ENCODE measurements around the gene PRKN. TPM values are rescaled to one million over a fixed set of nuclear protein-coding genes. Genes with fewer than 3 reads are reported as not detected.

PRKN gene
- total RNA-seq, 1 donor from 2014 or later, result 1.3 TPM

DNA sequence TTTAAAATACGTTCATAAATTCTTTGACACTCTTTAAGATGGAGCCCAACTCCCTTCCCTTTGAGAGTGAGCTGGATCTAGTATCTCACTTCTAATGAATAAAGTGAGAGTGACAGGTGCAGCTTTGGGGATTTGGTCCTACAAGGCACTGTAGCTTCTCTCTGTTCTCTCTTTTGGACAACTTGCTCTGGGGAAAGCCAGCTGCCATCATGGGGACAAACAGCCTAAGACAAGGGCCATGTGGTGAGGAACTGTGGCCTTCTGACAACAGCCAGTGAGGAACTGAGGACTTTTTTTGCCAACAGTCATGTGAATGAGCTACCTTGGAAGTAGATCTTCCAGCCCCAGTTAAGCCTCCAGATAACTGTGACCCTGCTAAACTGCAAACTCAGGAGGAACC is 1180.9 kb downstream of the PRKN start:
- no peak for FAIRE-seq
- H3K27ac Mint-ChIP-seq (ENCODE audit: unreplicated experiment), result no peak overlapping the region
- peaks cover 8% of the 10 kb centered on the region for H3K9me3 Mint-ChIP-seq (ENCODE audit: unreplicated experiment)
- Histone ChIP-seq H3K27ac (ENCODE audit: low read depth, low read length) (no peak overlapping the region), H3K4me2 (ENCODE audit: low read length) (no peak overlapping the region), H3K27me3 (ENCODE audit: insufficient read depth, low read length) (no peaks in the 10 kb centered on the region), H4K20me1 (ENCODE audit: insufficient read depth, low read length) (no peaks in the 10 kb centered on the region), H3K9me3 (ENCODE audit: insufficient read depth, low read depth, low read length) (no peaks in the 10 kb centered on the region), H3K9ac (ENCODE audit: low read length) (no peak overlapping the region), H3K4me1 (ENCODE audit: insufficient read depth, low read length) (no peaks in the 10 kb centered on the region), H3K4me3 (ENCODE audit: insufficient read depth, low read depth, low read length) (no peak overlapping the region), H2AFZ (ENCODE audit: low read depth, low read length) (no peak overlapping the region), H3K79me2 (ENCODE audit: insufficient read depth, low read length) (no peaks in the 10 kb centered on the region), H3K36me3 (ENCODE audit: insufficient read depth, low read length) (no peaks in the 10 kb centered on the region)
- peaks cover 5% of the 10 kb centered on the region for H3K4me1 Mint-ChIP-seq (ENCODE audit: low read depth, unreplicated experiment)
- H3K36me3 Mint-ChIP-seq (ENCODE audit: low read depth, unreplicated experiment), result no peaks in the 10 kb centered on the region
- peaks cover 2% of the 10 kb centered on the region for H3K27me3 Mint-ChIP-seq (ENCODE audit: low read depth, unreplicated experiment)
- no peak for TF ChIP-seq EZH2 (IDR thresholded peaks at IDR 0.05; ENCODE audit: insufficient read depth, low read length)
- TF ChIP-seq CTCF (IDR thresholded peaks at IDR 0.05; ENCODE audit: insufficient read depth, low read depth, low read length), result no peak
- no peak for DNase-seq (ENCODE audit: low read depth)
- H3K4me3 Mint-ChIP-seq (ENCODE audit: unreplicated experiment), result no peak overlapping the region

DNA sequence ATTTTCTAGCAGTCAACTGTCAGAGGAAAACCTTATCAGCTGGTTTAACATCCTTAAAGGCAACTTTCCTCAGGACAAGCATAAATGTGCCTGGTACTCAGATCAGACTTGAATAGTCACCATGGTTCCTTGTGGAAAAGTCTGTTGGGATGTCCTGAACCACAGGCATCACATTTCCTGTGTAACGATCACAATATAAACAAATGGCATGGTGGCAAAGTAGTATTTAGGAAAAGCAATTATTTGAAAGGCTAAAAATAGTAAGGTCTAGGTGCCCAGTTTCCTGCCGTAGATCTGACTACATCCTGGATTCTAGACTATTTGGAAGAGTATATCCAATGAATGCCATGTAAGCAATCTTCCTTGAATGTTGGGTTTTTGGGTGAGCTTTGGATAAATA is 1181.8 kb downstream of the PRKN start:
- DNase-seq (ENCODE audit: low read depth) (peak; percentile 18), FAIRE-seq (no peak)
- Histone ChIP-seq H4K20me1 (ENCODE audit: insufficient read depth, low read length) (no peaks in the 10 kb centered on the region), H3K27me3 (ENCODE audit: insufficient read depth, low read length) (no peaks in the 10 kb centered on the region), H3K9me3 (ENCODE audit: insufficient read depth, low read depth, low read length) (no peaks in the 10 kb centered on the region), H3K4me2 (ENCODE audit: low read length) (no peak overlapping the region), H3K36me3 (ENCODE audit: insufficient read depth, low read length) (no peaks in the 10 kb centered on the region), H3K4me3 (ENCODE audit: insufficient read depth, low read depth, low read length) (no peak overlapping the region), H2AFZ (ENCODE audit: low read depth, low read length) (no peak overlapping the region), H3K9ac (ENCODE audit: low read length) (no peak overlapping the region), H3K79me2 (ENCODE audit: insufficient read depth, low read length) (no peaks in the 10 kb centered on the region), H3K4me1 (ENCODE audit: insufficient read depth, low read length) (no peaks in the 10 kb centered on the region), H3K27ac (ENCODE audit: low read depth, low read length) (no peak overlapping the region)
- TF ChIP-seq EZH2 (IDR thresholded peaks at IDR 0.05; ENCODE audit: insufficient read depth, low read length) (no peak), CTCF (IDR thresholded peaks at IDR 0.05; ENCODE audit: insufficient read depth, low read depth, low read length) (no peak)
- Mint-ChIP-seq H3K4me3 (ENCODE audit: unreplicated experiment) (no peak overlapping the region), H3K27me3 (ENCODE audit: low read depth, unreplicated experiment) (peaks cover 2% of the 10 kb centered on the region), H3K4me1 (ENCODE audit: low read depth, unreplicated experiment) (peaks cover 5% of the 10 kb centered on the region), H3K9me3 (ENCODE audit: unreplicated experiment) (peaks cover 3% of the 10 kb centered on the region), H3K27ac (ENCODE audit: unreplicated experiment) (no peak overlapping the region), H3K36me3 (ENCODE audit: low read depth, unreplicated experiment) (no peaks in the 10 kb centered on the region)

DNA sequence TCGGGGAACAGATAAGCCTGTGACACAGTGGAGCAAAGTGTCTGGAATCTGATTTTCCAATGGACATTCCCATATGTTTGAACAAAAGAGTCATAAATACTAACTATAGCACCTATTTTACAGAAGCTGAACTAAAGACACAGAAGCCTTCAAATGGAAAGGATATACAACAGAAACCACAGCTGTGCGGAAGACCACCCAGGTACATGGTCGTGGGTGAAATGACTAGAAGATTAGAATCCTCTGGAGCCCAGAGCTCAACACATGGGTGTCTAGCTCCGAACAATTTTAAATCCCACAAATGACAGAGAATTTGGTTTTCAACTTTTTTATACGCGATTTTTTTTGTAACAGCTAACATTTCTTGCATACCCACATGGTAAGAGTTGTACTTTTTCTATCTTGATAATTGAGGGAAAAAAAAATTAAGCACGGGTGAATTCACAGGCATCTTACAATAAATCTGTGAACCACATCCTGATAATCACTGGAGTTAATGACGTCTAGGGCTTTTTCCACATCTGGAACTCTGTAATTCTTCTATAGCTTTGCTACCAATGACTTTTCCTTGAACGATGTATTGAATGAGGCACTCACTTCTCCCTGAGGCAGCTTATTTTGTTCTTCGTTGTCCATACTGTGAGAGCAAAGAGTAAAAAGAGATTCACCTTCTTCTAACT is 1182.6 kb downstream of the PRKN start:
- no peaks in the 10 kb centered on the region for H3K4me1 ChIP-seq (ENCODE audit: insufficient read depth, low read length)
- FAIRE-seq (no peak), DNase-seq (ENCODE audit: low read depth) (peak; percentile 89)
- H3K27ac ChIP-seq (ENCODE audit: low read depth, low read length), result peak overlapping the region; percentile 19
- TF ChIP-seq CTCF (IDR thresholded peaks at IDR 0.05; ENCODE audit: insufficient read depth, low read depth, low read length), result no peak
- no peak for TF ChIP-seq EZH2 (IDR thresholded peaks at IDR 0.05; ENCODE audit: insufficient read depth, low read length)
- no peak overlapping the region for H2AFZ ChIP-seq (ENCODE audit: low read depth, low read length)
- no peaks in the 10 kb centered on the region for H3K36me3 ChIP-seq (ENCODE audit: insufficient read depth, low read length)
- H3K9me3 Mint-ChIP-seq (ENCODE audit: unreplicated experiment), result no peaks in the 10 kb centered on the region
- no peaks in the 10 kb centered on the region for H3K27me3 ChIP-seq (ENCODE audit: insufficient read depth, low read length)
- peaks cover 3% of the 10 kb centered on the region for H3K4me1 Mint-ChIP-seq (ENCODE audit: low read depth, unreplicated experiment)
- H3K9ac ChIP-seq (ENCODE audit: low read length), result no peak overlapping the region
- no peaks in the 10 kb centered on the region for H3K27me3 Mint-ChIP-seq (ENCODE audit: low read depth, unreplicated experiment)
- no peaks in the 10 kb centered on the region for H3K9me3 ChIP-seq (ENCODE audit: insufficient read depth, low read depth, low read length)
- no peaks in the 10 kb centered on the region for H3K36me3 Mint-ChIP-seq (ENCODE audit: low read depth, unreplicated experiment)
- H3K4me3 Mint-ChIP-seq (ENCODE audit: unreplicated experiment), result no peak overlapping the region
- H3K79me2 ChIP-seq (ENCODE audit: insufficient read depth, low read length), result no peaks in the 10 kb centered on the region
- no peaks in the 10 kb centered on the region for H4K20me1 ChIP-seq (ENCODE audit: insufficient read depth, low read length)
- H3K4me2 ChIP-seq (ENCODE audit: low read length), result no peak overlapping the region
- H3K4me3 ChIP-seq (ENCODE audit: insufficient read depth, low read depth, low read length), result no peak overlapping the region
- no peak overlapping the region for H3K27ac Mint-ChIP-seq (ENCODE audit: unreplicated experiment)
